GM13977 (cell line): ENCODE measurements around the gene MBP.

ENCODE experiments used
- DNase-seq: peaks from one replicate; pipeline ENCODE4 v3.0.0; 2012; ENCODE audit warnings: low spot score
- in situ Hi-C: fragments of 300-500 bp; cut with MboI; formaldehyde crosslinking; loops from one replicate; pipeline ENCODE4 v1.12.0; 2022; ENCODE audit warnings: low sequenced_read_pairs, low pct_unique_long_range_greater_than_20kb, mixed read lengths, inconsistent platforms; ENCODE audit not compliant: unreplicated experiment
- TF ChIP-seq, protein P1 (sequence below): IDR thresholded peaks from 2 replicates; pipeline ENCODE4 v1.5.1; 2012; ENCODE audit warnings: mild to moderate bottlenecking, control low read depth; ENCODE audit not compliant: insufficient read depth; ENCODE audit errors: extremely low read depth, missing control alignments

MBP gene

DNA sequence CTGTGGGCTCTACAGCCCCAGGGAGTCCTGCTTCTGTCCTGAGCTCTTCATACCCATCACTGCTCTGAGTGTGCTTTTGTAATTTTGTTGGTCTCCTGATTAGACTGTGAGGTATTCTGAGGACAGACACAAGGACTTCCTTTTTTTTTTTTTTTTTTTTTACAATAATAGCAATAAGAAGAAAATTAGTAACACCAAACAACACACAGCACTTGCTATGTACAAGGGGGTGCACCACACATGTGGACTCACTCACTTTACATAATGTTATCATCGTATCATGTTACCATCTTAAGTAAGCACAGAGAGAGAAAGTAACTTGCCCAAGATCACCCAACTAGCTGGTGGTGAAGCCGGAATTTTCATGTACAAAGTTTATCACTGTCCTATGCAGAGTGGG, 34.6 kb downstream of the MBP start:
- DNase-seq: no peak
- TF ChIP-seq, protein P1, sequence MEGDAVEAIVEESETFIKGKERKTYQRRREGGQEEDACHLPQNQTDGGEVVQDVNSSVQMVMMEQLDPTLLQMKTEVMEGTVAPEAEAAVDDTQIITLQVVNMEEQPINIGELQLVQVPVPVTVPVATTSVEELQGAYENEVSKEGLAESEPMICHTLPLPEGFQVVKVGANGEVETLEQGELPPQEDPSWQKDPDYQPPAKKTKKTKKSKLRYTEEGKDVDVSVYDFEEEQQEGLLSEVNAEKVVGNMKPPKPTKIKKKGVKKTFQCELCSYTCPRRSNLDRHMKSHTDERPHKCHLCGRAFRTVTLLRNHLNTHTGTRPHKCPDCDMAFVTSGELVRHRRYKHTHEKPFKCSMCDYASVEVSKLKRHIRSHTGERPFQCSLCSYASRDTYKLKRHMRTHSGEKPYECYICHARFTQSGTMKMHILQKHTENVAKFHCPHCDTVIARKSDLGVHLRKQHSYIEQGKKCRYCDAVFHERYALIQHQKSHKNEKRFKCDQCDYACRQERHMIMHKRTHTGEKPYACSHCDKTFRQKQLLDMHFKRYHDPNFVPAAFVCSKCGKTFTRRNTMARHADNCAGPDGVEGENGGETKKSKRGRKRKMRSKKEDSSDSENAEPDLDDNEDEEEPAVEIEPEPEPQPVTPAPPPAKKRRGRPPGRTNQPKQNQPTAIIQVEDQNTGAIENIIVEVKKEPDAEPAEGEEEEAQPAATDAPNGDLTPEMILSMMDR: no peak
- in situ Hi-C loops: no loop called here

DNA sequence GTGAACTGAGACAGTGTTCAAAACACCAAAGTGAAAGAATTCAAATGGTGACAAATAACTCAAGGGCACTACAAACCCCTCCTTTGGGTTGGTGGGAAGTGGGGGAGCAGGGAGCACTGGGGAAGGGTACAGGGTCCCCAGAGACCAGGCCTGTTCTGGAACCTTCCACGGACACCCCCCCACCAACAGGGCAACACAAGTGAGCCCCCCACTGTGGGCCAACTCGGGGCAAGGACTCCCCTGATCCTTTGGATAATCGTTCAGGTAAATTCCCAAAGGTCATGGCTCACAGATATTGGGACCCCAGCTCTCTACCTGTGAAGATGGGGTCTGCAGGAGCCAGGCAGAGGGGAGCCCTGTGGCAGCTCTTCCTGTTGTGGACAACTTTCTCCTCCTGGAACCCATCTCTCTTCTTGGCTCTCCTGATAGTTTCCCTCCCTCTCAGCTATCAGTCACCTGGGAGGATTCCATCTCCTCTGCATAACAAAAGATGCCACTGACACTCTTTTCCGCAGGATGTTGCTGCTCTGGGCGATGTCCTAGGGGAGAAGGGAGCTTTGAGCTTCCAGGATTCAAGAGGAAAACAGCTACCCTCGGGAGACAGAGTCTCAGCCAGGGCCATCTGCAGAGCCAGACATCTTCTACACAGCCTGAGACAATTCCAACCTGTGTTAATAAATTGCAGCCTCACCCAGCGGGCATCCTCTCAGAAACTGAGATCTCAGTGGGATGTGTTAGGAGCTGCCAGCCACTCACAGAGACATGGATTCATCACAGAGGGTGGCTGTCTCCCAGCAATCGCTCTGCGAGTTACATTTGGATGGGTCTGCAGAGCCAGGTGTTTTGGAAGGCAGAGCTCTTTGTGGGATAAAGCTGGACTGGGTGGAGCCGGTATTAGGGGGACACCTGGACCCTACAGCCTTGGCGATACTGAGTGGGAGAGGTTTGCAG, 35.4 kb downstream of the MBP start:
- no peak for DNase-seq
- in situ Hi-C loops: no loop called here

DNA sequence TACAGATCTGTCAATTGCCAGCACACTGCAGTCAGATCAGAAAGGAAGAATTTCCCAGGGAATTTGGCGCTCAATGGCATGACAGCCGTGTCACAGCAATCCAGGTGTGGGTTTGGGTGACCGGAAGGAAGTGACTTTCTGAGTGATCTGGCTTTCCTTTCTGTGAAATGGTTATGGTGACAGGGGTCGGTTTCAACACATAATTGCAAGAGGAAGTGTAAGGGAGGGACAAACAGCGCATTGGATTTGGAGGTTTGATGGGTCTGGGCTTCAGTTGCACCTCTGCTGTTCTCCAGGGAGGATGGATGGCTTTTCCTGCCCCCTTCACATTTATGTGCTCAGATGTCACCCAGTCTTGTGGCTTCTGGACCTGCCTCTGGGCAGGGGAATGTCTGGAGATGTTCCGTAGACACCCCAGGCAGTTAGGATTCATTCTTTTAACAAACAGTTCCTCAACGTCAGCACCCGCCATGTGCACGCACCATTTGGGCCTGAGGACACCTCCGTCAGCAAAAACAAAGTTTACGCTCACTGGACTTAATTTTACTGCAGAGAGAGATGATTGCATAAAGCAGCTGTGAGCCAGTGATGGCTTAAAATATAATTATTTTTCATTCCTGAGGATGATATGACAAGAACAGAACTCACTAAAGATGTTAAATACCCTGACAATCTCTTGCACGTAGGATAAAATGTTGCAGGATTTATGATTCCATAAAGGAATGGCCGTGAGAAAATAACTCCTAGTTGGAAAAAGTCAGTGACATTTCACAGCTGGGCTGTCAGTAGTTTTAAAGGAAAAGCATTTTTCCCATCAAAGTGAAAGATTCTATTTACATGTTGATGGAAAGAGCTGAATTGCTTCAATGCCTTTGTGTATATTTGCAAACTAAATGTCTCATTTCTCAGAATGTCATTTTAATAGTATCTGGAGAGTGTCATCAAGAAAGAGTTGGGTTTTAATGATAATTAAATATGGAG, 36.9 kb downstream of the MBP start:
- TF ChIP-seq, protein P1: no peak
- no peak for DNase-seq

More for the DNA sequence above, 35.4 kb downstream of the MBP start:
- TF ChIP-seq, protein P1: no peak

DNA sequence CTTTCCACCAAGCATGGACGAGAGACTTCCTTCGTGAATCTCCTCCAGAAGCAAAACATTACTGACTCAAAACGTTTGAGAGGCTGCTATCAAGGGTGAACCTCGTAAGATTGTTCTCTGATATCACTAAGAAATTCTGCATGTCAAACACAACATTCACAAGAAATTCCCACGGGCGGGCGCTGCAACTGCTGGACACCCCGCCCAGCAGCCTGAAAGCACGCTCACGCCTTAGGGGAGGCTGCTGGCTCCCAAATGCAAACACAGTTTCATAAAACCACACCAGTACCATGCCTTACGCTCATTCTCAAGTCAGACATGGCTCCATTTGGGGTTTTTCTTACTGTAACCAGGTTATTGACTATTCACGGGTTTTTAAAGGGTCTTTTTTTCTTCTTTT, 39.0 kb downstream of the MBP start:
- TF ChIP-seq, protein P1: no peak
- in situ Hi-C loops: no loop called here
- DNase-seq: no peak

More for the DNA sequence above, 36.9 kb downstream of the MBP start:
- in situ Hi-C loops: no loop called here

DNA sequence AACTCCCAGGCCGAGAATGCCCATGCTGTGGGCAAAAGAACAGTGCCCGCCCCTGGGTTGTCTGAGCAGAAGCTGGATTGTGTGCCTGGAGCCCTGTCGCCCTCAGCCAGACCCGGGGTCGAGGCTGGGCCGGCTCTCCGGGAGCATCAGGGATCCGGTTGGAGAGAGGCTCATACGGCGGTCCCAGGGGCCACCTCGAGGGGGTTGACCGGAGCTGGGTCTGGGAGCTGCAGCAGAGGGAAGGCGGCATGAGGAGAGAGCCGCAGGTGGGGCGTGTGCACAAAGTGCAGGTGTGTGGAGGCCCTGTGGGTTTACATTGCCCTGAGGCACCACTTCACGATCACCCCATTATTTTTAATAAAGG, 39.5 kb downstream of the MBP start:
- in situ Hi-C loops: no loop called here
- TF ChIP-seq, protein P1: no peak
- DNase-seq: no peak
